NT2/D1 (cell line): ENCODE results near the gene MUSK.

Source experiments
- SUZ12 ChIP-seq: IDR thresholded peaks from 2 replicates; pipeline ENCODE4 v1.6.1; 2011; ENCODE audit not compliant: insufficient read length, insufficient read depth; ENCODE audit errors: extremely low read depth
- YY1 ChIP-seq: IDR thresholded peaks from 2 replicates; pipeline ENCODE4 v1.6.1; 2011; ENCODE audit not compliant: insufficient read length, insufficient read depth

DNA sequence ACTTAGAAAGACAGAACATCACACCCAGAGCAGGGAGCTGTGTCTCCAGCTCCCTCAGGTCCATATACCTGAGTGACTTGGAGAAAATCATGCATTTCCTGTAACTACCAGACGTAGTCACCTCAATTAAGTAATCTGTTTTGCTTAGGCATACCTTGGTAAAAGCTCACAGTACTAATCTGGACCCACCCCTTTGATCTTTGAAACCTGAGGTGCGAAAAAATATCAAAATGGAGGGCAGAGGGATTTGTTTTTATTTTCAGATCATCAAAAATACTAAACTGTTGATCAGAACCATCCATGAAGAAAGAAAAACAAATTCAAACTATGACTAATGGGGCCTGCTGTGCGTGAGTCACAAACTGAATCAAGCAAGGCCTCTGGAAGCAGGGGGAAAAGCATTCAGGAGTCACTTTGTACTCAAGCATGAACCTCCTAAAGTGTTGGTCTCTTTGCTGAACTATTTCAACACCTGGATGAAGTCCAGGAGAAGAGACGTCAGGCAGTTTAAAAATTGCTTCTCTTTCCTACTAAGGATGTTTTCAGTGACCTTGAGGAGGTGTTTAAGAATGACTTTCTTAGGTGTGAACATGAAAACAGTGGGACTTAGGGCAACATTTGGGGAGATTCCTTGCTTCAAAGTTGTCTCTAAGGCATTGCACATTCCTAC, 76.3 kb downstream of the MUSK start:
- TF ChIP-seq SUZ12 (no peak), YY1 (no peak)
